HEK293T (cell line): ENCODE data around the gene MAD1L1.

Source experiments
- CTCF ChIA-PET: fragments of 350-600 bp; formaldehyde crosslinking; extraction: SDS; loops from one replicate; lab custom pipeline; 2021; ENCODE audit warnings: antibody characterized with exemption, inconsistent platforms; lab: Yijun Ruan, JAX
- POLR2A ChIA-PET: fragments of 350-600 bp; formaldehyde crosslinking; extraction: SDS; loops from one replicate; lab custom pipeline; 2020; ENCODE audit warnings: antibody characterized with exemption, inconsistent platforms; lab: Yijun Ruan, JAX
- DNase-seq: peaks from one replicate; pipeline ENCODE4 v3.0.0; 2012; ENCODE audit warnings: mixed read lengths; ENCODE audit errors: extremely low spot score
- ARNT ChIP-seq: fragments of 450-650 bp; IDR thresholded peaks from 2 replicates; pipeline ENCODE4 v1.6.1; 2017; ENCODE audit warnings: mild to moderate bottlenecking
- BHLHE40 ChIP-seq: fragments of 450-650 bp; IDR thresholded peaks from 2 replicates; pipeline ENCODE4 v1.6.1; 2016; ENCODE audit warnings: mild to moderate bottlenecking, moderate library complexity, borderline replicate concordance
- CTBP1 ChIP-seq: fragments of 450-650 bp; IDR thresholded peaks from 2 replicates; pipeline ENCODE4 v1.6.1; 2016; ENCODE audit warnings: borderline replicate concordance
- ELF4 ChIP-seq: fragments of 450-650 bp; IDR thresholded peaks from 2 replicates; pipeline ENCODE4 v1.6.1; 2017; ENCODE audit warnings: antibody characterized with exemption
- FOXA1 ChIP-seq: fragments of 450-650 bp; IDR thresholded peaks from 2 replicates; pipeline ENCODE4 v1.6.1; 2016; ENCODE audit warnings: mild to moderate bottlenecking
- FOXK2 ChIP-seq: fragments of 450-650 bp; IDR thresholded peaks from 2 replicates; pipeline ENCODE4 v1.6.1; 2016; ENCODE audit warnings: mild to moderate bottlenecking
- FOXM1 ChIP-seq: fragments of 450-650 bp; IDR thresholded peaks from 2 replicates; pipeline ENCODE4 v1.6.1; 2017; ENCODE audit warnings: mild to moderate bottlenecking, borderline replicate concordance
- HDGF ChIP-seq: fragments of 450-650 bp; IDR thresholded peaks from 2 replicates; pipeline ENCODE4 v1.6.1; 2017; ENCODE audit warnings: antibody characterized with exemption, borderline replicate concordance
- L3MBTL2 ChIP-seq: fragments of 450-650 bp; conservative IDR thresholded peaks from 2 replicates; pipeline ENCODE4 v1.6.1; 2016; ENCODE audit warnings: mild to moderate bottlenecking
- LEF1 ChIP-seq: fragments of 450-650 bp; IDR thresholded peaks from 2 replicates; pipeline ENCODE4 v1.6.1; 2017; ENCODE audit warnings: mild to moderate bottlenecking, borderline replicate concordance
- NFRKB ChIP-seq: fragments of 450-650 bp; IDR thresholded peaks from 2 replicates; pipeline ENCODE4 v1.6.1; 2016; ENCODE audit warnings: mild to moderate bottlenecking, moderate library complexity
- PKNOX1 ChIP-seq: fragments of 450-650 bp; IDR thresholded peaks from 2 replicates; pipeline ENCODE4 v1.6.1; 2016
- SP1 ChIP-seq: fragments of 450-650 bp; IDR thresholded peaks from 2 replicates; pipeline ENCODE4 v1.6.1; 2017
- SUZ12 ChIP-seq: fragments of 450-650 bp; IDR thresholded peaks from 2 replicates; pipeline ENCODE4 v1.6.1; 2016; ENCODE audit warnings: mild to moderate bottlenecking
- TARDBP ChIP-seq: fragments of 450-650 bp; IDR thresholded peaks from 2 replicates; pipeline ENCODE4 v1.6.1; 2016
- ZNF384 ChIP-seq: fragments of 450-650 bp; IDR thresholded peaks from 2 replicates; pipeline ENCODE4 v1.6.1; 2016

The MAD1L1 gene

GRCh38 chr7:2242541-2243429, 10.0 kb upstream of the MAD1L1 start:
- POLR2A ChIA-PET, result interaction anchor here (0.9 to 2.9 kb wide), 11 partner anchors 7 to 117 kb away, joined by 3 to 20 read pairs (median 3); partner anchors contain the start of genes EIF3B and MAD1L1
- no peak for DNase-seq
- no peak for TF ChIP-seq BHLHE40
- TF ChIP-seq SP1, result no peak
- TF ChIP-seq SUZ12, result no peak
- TF ChIP-seq ZNF384, result no peak
- TF ChIP-seq TARDBP, result no peak
- no peak for TF ChIP-seq L3MBTL2
- TF ChIP-seq NFRKB, result no peak
- no peak for TF ChIP-seq ELF4
- TF ChIP-seq LEF1, result no peak
- no peak for TF ChIP-seq HDGF
- TF ChIP-seq FOXA1, result no peak
- TF ChIP-seq FOXK2, result no peak
- TF ChIP-seq CTBP1, result no peak
- TF ChIP-seq ARNT, result no peak
- no peak for TF ChIP-seq PKNOX1
- no peak for TF ChIP-seq FOXM1
- CTCF ChIA-PET, result no interaction called here

- no peak for TF ChIP-seq FOXK2
- no peak for TF ChIP-seq BHLHE40
- no peak for TF ChIP-seq ARNT
- peak; percentile 68 for TF ChIP-seq ELF4
- TF ChIP-seq TARDBP, result no peak
- TF ChIP-seq NFRKB, result no peak
- no peak for TF ChIP-seq SUZ12
- TF ChIP-seq SP1, result no peak
- no peak for TF ChIP-seq HDGF
- no peak for TF ChIP-seq ZNF384
- peak; percentile 84 for TF ChIP-seq L3MBTL2
- TF ChIP-seq FOXA1, result no peak
- TF ChIP-seq FOXM1, result no peak
- TF ChIP-seq LEF1, result no peak
- CTCF ChIA-PET, result no interaction called here
- POLR2A ChIA-PET, result interaction anchor here (0.9 to 2.9 kb wide), 12 partner anchors 8 to 118 kb away, joined by 3 to 20 read pairs (median 4); partner anchors contain the start of genes EIF3B and MAD1L1
- DNase-seq, result peak; percentile 91
These were observed 9.1 kb upstream of the MAD1L1 start, which contains the start of the genes MRM2 and NUDT1 for GRCh38 chr7:2241580-2242540. TSS of gene MRM2 (minus strand) at chr7:2242205. CDS start at chr7:2242169, 36 bp downstream. TSS of gene NUDT1 (plus strand) at chr7:2242226. CDS start at chr7:2244575, 2,349 bp downstream.

- no peak for DNase-seq
- TF ChIP-seq PKNOX1 (no peak), FOXA1 (no peak), SUZ12 (no peak), FOXK2 (no peak), L3MBTL2 (no peak), ELF4 (no peak), BHLHE40 (no peak)
- POLR2A ChIA-PET, result interaction anchor here (1.2 kb wide), 1 partner anchor 23 kb away, joined by 3 read pairs; no protein-coding TSS in a partner anchor
- CTCF ChIA-PET, result no interaction called here
These were observed 6.5 kb upstream of the MAD1L1 start for GRCh38 chr7:2239242-2239641.

- ChIA-PET CTCF (no interaction called here), POLR2A (interaction anchor here (1.3 kb wide), 1 partner anchor 116 kb away, joined by 3 read pairs; no protein-coding TSS in a partner anchor)
- no peak for DNase-seq
- TF ChIP-seq TARDBP (no peak), ZNF384 (no peak), ARNT (no peak), SP1 (no peak), FOXK2 (no peak), BHLHE40 (no peak), NFRKB (no peak), SUZ12 (no peak), FOXA1 (no peak), L3MBTL2 (no peak), FOXM1 (no peak), CTBP1 (no peak)
These were observed 4.4 kb upstream of the MAD1L1 start for GRCh38 chr7:2237109-2237602.

GRCh38 chr7:2233926-2234325, 1.2 kb upstream of the MAD1L1 start:
- TF ChIP-seq FOXK2, result no peak
- no peak for TF ChIP-seq PKNOX1
- TF ChIP-seq ZNF384, result no peak
- TF ChIP-seq SUZ12, result no peak
- POLR2A ChIA-PET, result interaction anchor here (3.0 kb wide), 1 partner anchor 8 kb away, joined by 20 read pairs; the partner anchor contains the start of genes MRM2 and NUDT1
- CTCF ChIA-PET, result no interaction called here

More at GRCh38 chr7:2233926-2234325, 1.2 kb upstream of the MAD1L1 start:
- no peak for DNase-seq
